Left lobe of liver (tissue), 2 donors: ENCODE measurements around the gene SP5. TPM values are rescaled to one million over a fixed set of nuclear protein-coding genes. Genes with fewer than 3 reads are reported as not detected.
"Not testable (repeated sequence)": the region's sequence is repeated elsewhere in the genome, so short reads cannot be mapped to it uniquely, and the experiment has no call there.

ENCODE experiments used
- ATAC-seq: fragments of 200-7000 bp; cut with Tn5 transposase; one replicate; pipeline ENCODE4 v1.9.1; 2020; ENCODE audit warnings: mild to moderate bottlenecking, moderate library complexity
- DNase-seq: peaks from one replicate; pipeline ENCODE4 v3.0.0-alpha.2; 2020; ENCODE audit warnings: low spot score
- total RNA-seq: library from RNA; stranded (reverse); gene quantifications from one replicate; pipeline ENCODE4 v1.2.1, GENCODE V29; 2021
- donor health status: DM: no; HTN: no; CAD: no; lungs with moderate emphysema.
- donor health status: DM: no; HTN: yes; CAD: no.

SP5 gene
- total RNA-seq, 1 donor from 2014 or later, result 2.6 TPM

- DNase-seq (no peak), ATAC-seq (no peak)
These were observed 22.3 kb downstream of the SP5 start for GRCh38 chr2:170737406-170737805.

GRCh38 chr2:170737821-170738220 lies 22.7 kb downstream of the SP5 start:
- ATAC-seq (no peak), DNase-seq (no peak)

- DNase-seq, result no peak
- ATAC-seq, result no peak
These were observed 23.9 kb downstream of the SP5 start for GRCh38 chr2:170739048-170739447.

- DNase-seq (no peak), ATAC-seq (no peak)
These were observed 24.4 kb downstream of the SP5 start for GRCh38 chr2:170739507-170740046.

GRCh38 chr2:170740660-170741059 lies 25.5 kb downstream of the SP5 start:
- no peak for ATAC-seq
- no peak for DNase-seq

- no peak for ATAC-seq
- DNase-seq, result no peak
These were observed 26.9 kb downstream of the SP5 start for GRCh38 chr2:170742000-170742399.

GRCh38 chr2:170742896-170743529 lies 27.9 kb downstream of the SP5 start:
- ATAC-seq (no peak), DNase-seq (no peak)

- DNase-seq, result no peak
- peak; percentile 74 for ATAC-seq
These were observed 28.5 kb downstream of the SP5 start for GRCh38 chr2:170743530-170744239.

- peak; percentile 82 for ATAC-seq
- DNase-seq, result peak; percentile 87
These were observed 29.3 kb downstream of the SP5 start for GRCh38 chr2:170744248-170745002.

GRCh38 chr2:170745305-170745704 lies 30.2 kb downstream of the SP5 start:
- DNase-seq, result no peak
- ATAC-seq, result no peak

GRCh38 chr2:170747921-170748320 lies 32.8 kb downstream of the SP5 start:
- ATAC-seq (no peak), DNase-seq (no peak)

- not testable (repeated sequence) for ATAC-seq
These were observed 36.4 kb downstream of the SP5 start for GRCh38 chr2:170751555-170751954.

GRCh38 chr2:170761572-170761971 lies 46.4 kb downstream of the SP5 start:
- DNase-seq (no peak), ATAC-seq (no peak)

More at GRCh38 chr2:170751555-170751954, 36.4 kb downstream of the SP5 start:
- DNase-seq, result not testable (repeated sequence)

GRCh38 chr2:170762760-170763159 lies 47.6 kb downstream of the SP5 start:
- DNase-seq (no peak), ATAC-seq (no peak)

- DNase-seq (no peak), ATAC-seq (no peak)
These were observed 48.1 kb downstream of the SP5 start for GRCh38 chr2:170763232-170763631.

- DNase-seq (no peak), ATAC-seq (no peak)
These were observed 49.7 kb downstream of the SP5 start for GRCh38 chr2:170764880-170765261.

- DNase-seq (no peak), ATAC-seq (no peak)
These were observed 51.6 kb downstream of the SP5 start for GRCh38 chr2:170766693-170767092.
